ENCODE measurements around the gene HSP90AB1.

Gene HSP90AB1

GRCh38 chr6:44228031-44228430, 18.9 kb upstream of the HSP90AB1 start (continued):
- TF ChIP-seq TSHZ1 (tag by site-specific recombination; IDR thresholded peaks at IDR 0.05; ENCODE audit: borderline replicate concordance), result no peak
- TF ChIP-seq ZNF311 (tag by site-specific recombination; IDR thresholded peaks at IDR 0.05; ENCODE audit: borderline replicate concordance), result no peak
- TF ChIP-seq HIC1 (tag by site-specific recombination; IDR thresholded peaks at IDR 0.05), result no peak
- TF ChIP-seq ZBTB10 (tag by site-specific recombination; IDR thresholded peaks at IDR 0.05), result no peak
- TF ChIP-seq ZFHX2 (tag by site-specific recombination; conservative IDR thresholded peaks at IDR 0.05), result no peak
- TF ChIP-seq ZNF549 (tag by site-specific recombination; IDR thresholded peaks at IDR 0.05), result no peak
- TF ChIP-seq ZNF423 (tag by site-specific recombination; IDR thresholded peaks at IDR 0.05), result no peak
- TF ChIP-seq HOXD13 (CRISPR knock-in tag; IDR thresholded peaks at IDR 0.05; ENCODE audit: borderline replicate concordance), result no peak
- no peak for TF ChIP-seq ZNF600 (tag by site-specific recombination; IDR thresholded peaks at IDR 0.05)
- TF ChIP-seq ZBTB48 (tag by site-specific recombination; IDR thresholded peaks at IDR 0.05), result no peak

- H3K36me3 ChIP-seq (ENCODE audit: control insufficient read depth in 2 of 2, insufficient read depth in 1 of 2, low read length in 2 of 2), result peaks cover 0 to 51% of the 10 kb centered on the region in 2 experiments; a peak in 2 of 3 replicates
- H3K4me1 ChIP-seq (ENCODE audit: control insufficient read depth, insufficient read depth, low read length), result peaks cover 13% of the 10 kb centered on the region
- no peaks in the 10 kb centered on the region for H3K9me3 ChIP-seq (ENCODE audit: control insufficient read depth, insufficient read depth, low read depth, low read length)
- no peak overlapping the region for H3K4me3 ChIP-seq (ENCODE audit: low read depth, low read length)
- no peak for TF ChIP-seq ZNF10 (tag by site-specific recombination; IDR thresholded peaks at IDR 0.05)
- no peak for TF ChIP-seq ZNF777 (tag by site-specific recombination; IDR thresholded peaks at IDR 0.05; ENCODE audit: borderline replicate concordance)
- no peak for TF ChIP-seq IKZF3 (tag by site-specific recombination; IDR thresholded peaks at IDR 0.05)
- TF ChIP-seq ZNF510 (tag by site-specific recombination; IDR thresholded peaks at IDR 0.05; ENCODE audit: insufficient replicate concordance), result no peak
- TF ChIP-seq ZNF530 (tag by site-specific recombination; IDR thresholded peaks at IDR 0.05; ENCODE audit: low read depth), result no peak
- TF ChIP-seq ZNF335 (tag by site-specific recombination; conservative IDR thresholded peaks at IDR 0.05), result no peak
- TF ChIP-seq ZFP69B (tag by site-specific recombination; IDR thresholded peaks at IDR 0.05), result no peak
- no peak for TF ChIP-seq KLF9 (tag by site-specific recombination; IDR thresholded peaks at IDR 0.05; ENCODE audit: low read depth)
- TF ChIP-seq ZNF488 (tag by site-specific recombination; IDR thresholded peaks at IDR 0.05), result no peak
- TF ChIP-seq ATF2 (tag by site-specific recombination; IDR thresholded peaks at IDR 0.05; ENCODE audit: low read depth), result no peak
- ChIA-PET POLR2A (interaction anchor here (0.6 to 1.3 kb wide), 2 partner anchors 9 to 20 kb away, joined by 4 read pairs; no protein-coding TSS in a partner anchor), CTCF (interaction anchor here (0.9 to 11.1 kb wide), 4 partner anchors 8 to 55 kb away, joined by 3 to 148 read pairs (median 12); no protein-coding TSS in a partner anchor)
- H3K27ac ChIP-seq (ENCODE audit: extremely low read depth, low read depth, low read length), result no peak overlapping the region
These were observed 18.5 kb upstream of the HSP90AB1 start for GRCh38 chr6:44228433-44228832.
